Stimulated activated CD4-positive, alpha-beta T cell treated with anti-CD3 and anti-CD28 coated beads, TNF-alpha, amount 100 ng/mL, for 48 hours (primary cell): ENCODE results near the gene HDAC4.

Experiments used
- DNase-seq, 3 donors: peaks; one replicate each; pipeline ENCODE4 v3.0.0-alpha.2; 2020; ENCODE audit warnings: low read depth in 3 of 3

The HDAC4 gene

DNA sequence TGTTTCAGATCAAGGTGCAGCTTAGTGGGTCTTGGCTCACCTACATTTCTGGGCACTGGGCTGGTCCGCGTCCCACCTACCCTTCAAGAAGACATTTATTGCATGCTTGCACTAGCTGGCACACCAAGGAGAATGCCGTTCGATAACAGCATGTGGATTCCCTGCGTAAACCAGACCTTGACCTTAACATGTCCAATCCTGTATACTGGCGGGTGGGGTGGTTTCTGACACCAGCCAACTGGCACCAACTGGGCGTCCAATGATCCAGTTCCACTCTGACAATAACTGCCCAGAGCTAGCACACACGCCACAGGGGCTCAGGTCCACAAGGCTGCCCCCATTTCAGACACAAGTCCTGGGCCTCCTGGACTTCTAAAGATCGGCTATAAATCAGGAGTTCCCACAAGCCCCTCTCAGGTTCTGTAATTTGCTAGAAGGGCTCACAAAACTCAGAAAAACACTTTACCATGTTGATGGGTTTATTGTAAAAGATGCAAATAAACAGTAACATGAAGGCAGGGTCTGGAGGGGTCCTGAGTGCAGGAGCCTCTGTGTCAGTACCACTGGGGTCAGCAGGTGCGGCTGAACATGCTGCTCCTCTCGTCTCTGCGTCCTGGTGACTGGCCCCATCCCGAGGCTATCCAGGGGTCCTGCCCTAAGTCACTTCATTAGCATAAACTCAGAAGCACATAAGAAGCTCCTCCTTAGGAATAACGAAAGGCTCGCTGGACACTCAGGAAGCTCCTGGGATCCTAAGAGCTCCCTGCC lies 161.8 kb downstream of the HDAC4 start:
- DNase-seq = no peak

DNA sequence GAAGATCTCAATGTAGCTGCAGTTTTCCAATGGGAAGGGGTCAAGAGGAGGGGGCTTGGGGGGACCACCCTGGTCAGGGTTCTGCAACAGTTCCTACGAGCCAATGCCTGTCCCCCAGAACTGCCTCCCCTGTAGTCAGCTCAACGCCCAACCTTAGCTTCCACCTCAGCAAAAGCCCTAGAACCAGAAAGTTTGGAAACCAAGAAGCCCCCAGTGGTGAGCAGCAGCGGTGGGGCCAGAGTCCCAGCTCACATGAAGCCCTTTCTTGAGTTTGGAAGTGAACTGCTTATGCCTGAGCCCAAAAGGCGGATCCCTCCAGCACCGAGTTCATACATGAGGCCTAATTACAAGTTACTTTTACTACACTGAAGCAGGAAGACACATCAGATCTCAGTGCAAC lies 162.4 kb downstream of the HDAC4 start:
- no peak for DNase-seq

DNA sequence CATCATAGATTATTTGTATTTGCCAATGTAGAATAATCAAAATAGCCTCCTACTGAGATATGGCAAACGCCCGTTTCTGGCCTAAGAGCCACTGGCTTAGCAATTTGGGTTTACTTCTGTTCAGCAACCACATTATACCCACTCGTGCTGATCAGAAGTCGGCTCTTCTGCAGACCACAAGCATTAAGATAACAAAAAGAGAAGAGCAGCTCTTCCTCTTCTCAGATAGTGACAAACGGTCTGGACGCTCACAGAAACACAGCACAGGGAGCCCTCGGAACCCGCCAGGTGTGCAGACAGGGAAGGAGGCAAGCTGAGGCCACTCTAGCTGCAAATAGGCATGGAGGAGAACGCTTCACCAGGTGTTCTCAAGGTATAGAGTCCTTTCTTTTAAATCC lies 164.0 kb downstream of the HDAC4 start:
- DNase-seq = no peak

DNA sequence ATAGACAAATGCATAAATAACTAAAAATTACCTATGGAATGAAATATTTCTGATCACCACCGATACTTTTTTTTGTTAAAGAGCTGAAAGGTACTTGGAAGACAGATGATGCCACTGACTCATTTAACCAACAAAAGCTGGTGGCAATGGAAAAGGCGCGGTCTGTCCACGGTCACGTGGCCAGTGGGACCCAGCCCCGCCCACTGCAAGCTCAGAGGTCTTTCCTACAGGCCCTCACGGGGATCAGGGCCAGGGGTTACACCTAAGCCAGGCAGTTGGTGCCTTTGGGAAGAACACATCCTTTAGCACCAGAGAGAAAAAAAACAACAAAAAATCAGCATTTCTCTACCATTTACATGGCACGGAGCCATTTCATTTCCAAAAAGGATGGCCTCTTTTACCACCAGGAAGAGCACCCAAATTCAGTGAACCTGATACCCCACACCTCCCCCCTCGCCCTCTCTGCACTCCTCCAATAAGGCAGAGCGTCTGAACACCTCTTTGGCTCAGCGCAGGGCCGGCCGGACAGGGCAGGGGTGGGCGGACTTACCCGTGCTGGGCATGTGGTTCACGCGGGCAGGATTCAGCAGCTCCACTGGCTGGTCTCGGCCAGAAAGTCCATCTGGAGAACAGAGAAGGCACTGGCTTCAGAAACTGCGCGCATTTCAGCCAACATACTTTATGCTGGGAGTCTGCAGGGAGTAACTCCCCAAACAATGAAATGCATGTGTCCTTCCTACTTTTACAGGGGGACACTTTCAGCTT lies 164.6 kb downstream of the HDAC4 start:
- no peak for DNase-seq

DNA sequence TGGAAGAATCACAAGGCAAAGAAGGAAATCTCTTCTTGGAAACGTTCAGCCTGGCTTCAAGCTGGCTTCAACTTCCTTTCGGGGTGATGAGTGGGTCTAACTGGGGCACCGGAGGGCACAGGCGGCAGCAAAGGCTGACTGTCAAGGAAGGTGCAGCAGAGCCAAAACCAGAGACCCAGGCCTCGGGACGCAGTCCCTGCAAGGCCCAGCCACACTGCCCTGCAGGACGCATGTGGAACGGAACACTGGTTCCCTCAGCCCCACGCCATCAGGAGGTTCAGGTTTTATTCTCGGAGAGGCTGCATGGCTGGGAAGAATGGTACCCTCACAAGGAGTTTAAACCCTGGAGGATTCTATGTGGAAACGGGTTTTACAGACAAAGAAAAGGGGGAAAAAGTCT lies 165.5 kb downstream of the HDAC4 start:
- DNase-seq = no peak

DNA sequence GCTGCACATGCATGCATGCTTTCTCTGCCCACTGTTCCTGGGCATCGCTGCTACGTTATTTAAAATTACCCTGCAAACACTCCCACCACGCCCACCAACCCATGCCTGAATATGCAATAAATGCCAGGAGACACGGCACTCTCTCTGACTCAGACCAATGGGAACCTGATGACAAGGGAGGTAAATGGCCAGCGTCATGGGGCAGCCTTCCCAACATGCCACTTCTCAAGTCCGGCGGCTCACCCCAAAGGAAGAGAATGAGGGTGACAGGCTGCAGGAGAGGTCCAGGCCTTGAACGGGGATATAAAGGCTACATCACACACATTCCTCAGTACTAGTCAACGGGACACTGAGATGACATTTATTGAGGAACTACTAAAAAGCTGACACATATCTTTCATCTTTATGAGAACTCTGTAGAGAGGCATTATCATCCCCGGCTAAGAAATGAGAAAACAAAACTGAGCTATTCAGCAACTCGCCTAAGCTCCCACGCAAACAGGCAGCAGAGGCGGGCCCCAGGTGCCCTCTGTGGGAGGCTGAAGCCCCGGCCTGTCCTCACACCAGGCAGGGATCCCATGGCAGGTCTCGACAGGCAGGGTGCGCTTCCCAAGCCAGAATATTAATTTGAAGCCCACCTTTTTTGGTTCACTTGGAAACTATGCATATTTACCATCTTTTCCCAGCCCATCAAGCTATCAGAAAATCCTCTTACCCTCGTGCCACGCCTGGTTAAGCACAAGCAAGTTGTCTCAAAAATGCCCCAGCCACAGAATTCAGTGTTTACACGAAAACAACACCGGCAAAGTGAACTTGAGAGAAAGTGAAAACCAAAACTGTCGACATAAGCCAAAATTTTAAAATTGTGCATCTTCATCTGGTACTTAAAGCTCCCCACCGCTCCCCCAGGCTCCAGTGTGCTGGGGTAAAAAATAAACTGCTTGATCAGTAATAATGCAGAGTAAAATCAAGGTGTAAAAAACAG lies 166.3 kb downstream of the HDAC4 start:
- no peak for DNase-seq

DNA sequence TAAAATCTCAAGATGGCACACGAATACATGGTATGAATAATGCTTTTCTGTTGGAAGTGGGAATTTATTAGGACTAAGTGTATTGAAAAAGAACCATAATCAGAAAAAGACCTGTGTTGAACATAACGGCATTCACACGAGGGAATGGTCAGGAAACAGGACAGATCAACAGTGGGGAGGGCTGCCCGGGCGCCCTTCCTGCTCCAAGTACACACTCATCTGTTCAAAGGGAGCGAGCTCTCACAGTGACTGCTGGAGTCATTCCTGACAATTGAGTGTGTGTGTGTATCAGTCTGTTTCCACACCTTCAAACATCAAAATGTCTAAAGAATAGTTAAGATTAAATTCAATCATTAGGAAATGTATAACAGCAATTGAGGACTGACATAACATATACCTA lies 167.2 kb downstream of the HDAC4 start:
- DNase-seq = no peak

DNA sequence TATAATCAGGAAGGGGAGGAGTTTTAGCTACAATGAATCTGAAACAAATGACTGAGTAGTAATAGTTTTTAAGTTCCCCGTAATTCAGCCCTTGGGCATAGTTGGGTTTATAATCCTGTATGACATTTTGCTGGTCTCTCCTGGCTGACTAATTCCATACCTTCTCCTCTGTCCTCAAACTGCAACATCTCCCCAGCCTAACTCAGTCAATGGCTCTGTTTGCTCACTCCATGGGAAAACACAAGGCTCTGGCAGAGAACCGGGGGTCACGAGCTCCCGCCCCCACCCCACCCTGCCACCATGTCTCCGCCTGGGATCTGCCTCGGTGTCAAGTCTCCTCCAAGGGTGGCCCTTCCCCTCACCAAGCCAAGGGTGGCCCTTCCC lies 168.6 kb downstream of the HDAC4 start:
- no peak for DNase-seq

DNA sequence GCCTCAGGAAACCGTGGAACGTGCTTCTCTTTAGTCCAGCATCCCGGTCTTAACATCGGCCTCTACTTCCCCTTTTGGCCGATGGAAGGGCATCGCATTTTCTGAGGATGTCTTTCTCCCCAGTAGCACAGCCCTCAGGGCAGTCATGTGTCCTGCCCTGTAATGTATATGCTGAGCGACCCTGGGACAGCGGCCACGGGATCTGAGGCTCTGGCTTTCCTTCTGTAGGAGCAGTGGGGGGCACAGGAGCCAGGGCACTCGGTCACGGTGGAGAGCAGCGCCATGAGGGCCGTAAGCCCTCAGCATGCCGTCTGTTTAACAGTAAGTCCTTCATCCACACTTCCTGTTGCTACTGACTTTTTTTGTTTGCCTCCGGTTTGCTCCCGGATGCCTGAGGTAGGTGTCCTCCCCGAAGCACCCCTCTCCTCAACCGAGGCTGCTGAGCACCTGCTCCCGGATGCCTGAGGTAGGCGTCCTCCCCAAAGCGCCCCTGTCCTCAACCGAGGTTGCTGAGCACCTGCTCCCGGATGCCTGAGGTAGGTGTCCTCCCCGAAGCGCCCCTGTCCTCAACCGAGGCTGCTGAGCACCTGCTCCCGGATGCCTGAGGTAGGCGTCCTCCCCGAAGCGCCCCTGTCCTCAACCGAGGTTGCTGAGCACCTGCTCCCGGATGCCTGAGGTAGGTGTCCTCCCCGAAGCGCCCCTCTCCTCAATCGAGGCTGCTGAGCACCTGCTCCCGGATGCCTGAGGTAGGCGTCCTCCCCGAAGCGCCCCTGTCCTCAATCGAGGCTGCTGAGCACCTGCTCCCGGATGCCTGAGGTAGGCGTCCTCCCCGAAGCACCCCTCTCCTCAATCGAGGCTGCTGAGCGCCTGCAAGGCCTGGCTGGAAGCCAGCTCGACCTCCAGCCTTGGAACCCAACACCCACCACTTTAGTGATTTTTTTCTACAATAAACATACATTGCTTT lies 169.3 kb downstream of the HDAC4 start:
- DNase-seq = no peak

DNA sequence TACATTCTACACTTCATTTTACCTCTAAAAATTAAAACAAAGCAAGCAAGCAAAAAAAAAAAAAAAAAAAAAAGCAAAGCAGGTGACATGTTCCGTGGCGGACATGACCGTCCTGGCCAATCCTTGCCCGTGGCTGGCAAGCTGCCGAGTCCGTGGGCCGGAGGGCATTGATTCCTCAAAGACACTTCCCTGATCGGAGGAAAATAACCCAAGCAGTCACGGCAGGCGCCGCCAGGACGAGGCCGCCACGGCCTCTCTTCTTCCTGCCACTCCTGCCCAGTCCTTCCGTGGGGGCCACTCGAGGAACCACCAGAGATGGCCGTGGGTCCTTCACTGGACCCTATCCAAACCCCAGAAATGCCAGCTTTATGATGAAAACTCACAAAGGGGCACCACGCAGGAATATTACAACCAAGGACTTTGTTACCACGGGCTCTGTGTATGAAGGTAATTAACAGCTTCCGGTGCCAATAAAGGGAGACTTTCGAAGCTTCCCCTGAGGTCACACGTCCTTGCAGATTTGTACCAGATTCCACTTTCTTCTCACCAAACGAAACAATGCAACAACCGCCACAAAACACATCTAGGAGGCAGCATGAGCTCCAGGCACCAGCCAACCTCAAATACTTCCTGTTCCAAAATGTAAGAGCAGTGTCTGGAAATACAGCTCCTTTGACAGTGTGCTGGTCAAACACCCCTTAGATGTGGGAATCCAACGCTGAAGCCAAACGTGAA lies 170.3 kb downstream of the HDAC4 start:
- no peak for DNase-seq

DNA sequence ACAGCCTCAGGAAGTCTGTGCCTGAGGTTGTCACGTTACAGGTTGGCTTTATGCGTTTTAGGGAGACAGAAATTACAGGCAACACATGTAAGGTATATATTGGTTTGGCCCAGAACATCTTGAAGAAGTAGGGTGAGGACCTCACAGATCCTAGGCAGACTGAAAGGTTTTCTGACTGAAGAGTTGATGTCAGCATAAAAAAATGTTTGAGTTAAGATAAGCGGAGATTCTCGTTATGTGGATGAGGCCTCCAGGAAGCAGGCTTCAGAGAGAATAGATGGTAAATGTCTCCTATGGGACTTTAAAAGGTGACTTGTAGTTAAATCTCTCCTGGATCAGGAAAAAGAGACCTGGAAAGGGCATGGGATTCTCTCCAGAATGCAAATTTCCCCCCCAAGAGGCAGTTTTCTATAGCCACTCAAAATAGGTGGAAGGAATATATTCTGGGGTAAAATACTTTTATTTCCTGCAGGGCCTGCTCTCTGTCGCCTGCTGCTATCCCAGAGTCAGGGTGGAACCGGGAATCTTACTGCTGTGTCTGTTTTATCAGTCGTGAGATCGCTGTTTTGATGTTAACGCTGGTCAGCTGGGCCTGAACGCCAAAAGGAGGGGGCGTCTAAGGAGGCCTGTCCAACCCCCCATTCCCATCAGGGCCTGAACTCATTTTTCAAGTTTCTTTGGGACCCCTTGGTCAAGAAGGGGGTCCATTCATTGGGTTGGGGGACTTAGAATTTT lies 171.1 kb downstream of the HDAC4 start:
- no peak for DNase-seq

DNA sequence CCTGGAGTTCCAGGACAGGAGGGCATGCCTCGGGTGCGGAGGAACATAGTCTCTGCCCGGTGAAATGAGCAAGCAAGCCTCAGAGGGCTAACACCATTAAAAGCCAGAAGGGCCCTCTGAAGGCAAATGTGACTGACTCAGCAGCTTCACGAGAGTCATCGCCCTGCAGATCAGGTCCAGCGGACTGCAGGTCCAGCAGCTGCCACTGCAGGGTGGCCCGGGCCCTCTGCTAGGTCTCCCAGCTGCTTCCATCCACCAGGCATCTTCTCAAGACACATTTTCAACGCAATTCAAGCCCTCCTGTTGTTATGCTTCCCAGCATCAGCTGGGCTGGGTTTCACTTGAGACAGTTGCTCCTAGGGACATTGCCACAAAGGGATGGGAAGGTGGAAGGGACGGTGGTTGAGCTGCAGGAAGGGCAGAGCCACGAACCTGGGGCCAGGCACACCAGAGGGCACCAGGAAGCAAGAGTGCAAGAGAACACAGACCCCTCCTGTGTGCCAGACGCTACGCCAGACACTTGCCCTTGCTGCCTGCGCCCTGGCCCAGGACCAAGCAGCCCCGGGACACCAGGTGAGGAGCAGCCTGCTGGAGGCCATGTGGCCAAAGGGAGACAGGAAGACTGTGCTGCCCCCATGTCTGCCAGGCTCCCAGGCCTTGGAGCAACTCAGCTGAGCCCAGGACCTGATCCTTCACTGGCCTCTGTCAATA lies 173.0 kb downstream of the HDAC4 start:
- no peak for DNase-seq

DNA sequence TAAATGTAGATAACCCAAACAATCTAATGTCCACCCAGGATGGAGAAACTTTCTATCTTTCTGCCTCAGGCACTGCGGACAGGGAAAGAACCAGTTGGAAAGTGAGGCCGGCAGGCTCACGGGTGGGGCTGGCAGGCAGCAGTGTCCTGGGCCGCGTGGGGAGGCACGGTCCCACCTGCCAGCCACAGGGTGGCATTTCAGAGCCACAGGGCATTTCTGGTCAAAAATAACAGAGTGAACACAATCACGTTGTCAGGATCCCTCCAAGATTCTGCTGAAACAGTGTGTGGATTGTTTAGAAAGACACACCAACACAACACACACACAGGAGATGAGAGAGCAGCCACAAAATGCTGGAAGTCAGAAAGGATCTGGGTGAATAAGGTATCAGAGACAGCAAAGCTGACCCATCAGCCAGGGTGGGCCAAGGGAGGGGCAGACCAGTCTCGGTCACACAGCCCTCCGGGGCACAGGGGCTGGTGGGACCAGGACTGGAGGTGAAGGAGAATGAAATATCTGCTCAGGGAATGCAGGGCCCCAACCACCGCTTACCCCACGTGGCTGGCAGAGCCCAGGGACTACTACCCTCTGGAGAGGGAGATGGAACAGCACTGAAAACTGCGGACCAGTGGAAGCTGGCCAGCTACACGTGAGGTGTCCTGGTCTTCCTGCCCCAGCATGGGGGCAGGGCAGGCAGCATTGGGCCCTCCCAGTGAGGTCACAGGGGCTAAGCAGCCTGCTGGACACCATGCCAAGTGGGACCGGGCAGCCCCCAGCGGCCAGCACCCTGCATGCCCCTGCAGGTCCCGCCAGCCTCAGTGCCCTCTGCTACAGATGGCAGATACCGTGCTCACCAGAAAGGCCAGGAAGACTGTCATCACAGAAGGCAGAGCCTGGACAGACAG lies 173.9 kb downstream of the HDAC4 start:
- DNase-seq = no peak

DNA sequence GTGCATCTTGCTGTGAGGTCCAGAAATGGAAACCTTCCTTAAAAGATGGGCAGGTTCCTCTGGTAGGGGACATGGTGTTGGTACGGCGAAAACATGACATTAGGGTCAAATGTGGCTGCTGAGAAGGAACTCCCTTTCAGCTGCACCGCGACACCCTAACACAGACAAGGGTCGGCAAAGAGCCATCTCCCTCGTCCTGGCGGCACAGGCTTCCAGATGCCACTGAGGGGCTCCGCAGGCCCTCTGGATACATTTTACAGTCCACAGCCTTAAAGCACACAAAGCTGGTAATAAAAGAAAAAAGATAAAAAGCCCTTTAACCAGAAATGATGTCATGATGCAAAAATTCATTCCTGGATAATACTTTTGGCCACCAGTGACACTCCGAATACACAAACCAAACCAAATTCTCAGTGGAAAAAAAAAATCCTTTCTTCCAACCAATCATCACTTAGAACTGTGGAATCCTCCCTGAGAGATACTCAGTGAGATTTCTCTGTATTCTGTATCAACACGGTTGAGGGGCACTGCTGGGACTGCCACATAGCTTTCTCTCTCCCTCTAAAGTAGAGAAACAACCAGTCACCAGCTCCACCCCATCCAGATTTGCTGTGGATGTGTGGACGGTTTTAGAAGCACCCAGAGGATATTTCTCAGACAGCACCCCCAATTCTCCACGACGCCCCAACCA lies 174.8 kb downstream of the HDAC4 start:
- no peak for DNase-seq

DNA sequence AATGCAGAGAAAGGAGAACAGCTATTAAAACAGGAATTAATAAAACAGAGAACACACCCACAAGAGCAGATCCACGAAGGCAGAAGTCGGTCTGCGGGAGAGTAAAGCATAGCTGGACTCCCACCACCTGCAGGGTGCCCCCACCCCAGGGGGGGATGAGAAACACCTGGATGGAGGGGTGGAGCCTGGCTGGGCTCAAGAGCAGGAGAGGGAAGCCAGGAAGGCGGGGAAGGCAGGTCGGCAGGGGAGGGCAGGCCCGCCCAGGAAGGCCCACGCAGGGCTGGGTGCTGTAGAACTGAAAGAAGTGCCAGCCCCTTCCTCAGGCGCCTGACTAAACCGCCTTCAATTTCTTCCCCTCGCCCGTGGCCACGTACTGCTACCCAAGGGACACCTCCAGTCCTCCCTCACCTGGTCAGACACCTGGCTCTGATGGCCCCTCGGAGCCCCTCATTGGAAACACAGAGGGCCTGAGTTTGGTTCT lies 175.4 kb downstream of the HDAC4 start:
- DNase-seq = no peak

DNA sequence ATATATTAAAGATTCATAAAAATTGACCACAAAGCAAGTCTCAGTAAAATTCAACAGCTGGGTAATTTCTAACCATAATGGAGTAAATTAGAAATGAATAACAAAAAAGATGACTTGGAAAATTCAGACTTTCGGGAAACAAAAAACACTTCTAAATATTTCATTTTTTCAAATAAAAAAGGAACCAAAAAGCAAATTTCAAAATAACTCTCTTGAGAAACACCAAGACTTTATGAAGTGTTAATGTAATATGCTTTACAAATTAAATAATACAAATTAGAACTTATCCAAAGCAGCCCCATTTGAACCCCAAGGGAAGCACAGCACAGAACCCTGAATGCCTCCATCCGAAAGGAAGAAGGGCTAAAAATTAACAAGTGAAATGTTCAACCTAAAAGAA lies 175.9 kb downstream of the HDAC4 start:
- DNase-seq = no peak

DNA sequence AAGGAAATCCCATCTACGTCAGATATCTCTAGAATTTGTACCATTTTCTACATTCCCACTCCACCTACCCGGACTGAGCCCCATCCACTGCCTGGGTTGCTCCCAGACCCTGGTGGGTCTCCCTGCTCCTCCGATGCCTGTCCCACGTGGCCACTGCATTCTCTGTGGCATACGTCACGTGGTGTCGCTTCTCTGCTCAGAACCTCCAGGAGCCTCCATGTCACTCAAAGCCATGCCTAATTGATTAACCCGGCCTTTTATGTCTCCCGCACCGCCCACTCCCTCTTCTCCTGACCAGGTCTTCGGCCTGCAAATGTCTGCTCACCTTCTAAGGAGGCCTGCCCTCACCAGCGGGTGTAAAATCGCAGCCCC lies 176.6 kb downstream of the HDAC4 start:
- DNase-seq = no peak
